Keratinocyte (primary cell): ENCODE results near the gene MINDY4.

Experiments used
- EZH2 ChIP-seq: IDR thresholded peaks from one replicate; pipeline ENCODE4 v1.6.1; 2012; ENCODE audit warnings: inconsistent platforms, mild to moderate bottlenecking, low read length, moderate library complexity
- TF ChIP-seq, protein P1 (sequence below), 3 experiments: IDR thresholded peaks in 1 of 3; conservative IDR thresholded peaks in 1 of 3; optimal IDR thresholded peaks in 1 of 3; 2 replicates in 2 of 3; 3 replicates in 1 of 3; pipeline versions ENCODE3 to v1.5.1; 2011; ENCODE audit warnings: low read length in 3 of 3, mild to moderate bottlenecking in 3 of 3, moderate library complexity in 2 of 3, control low read depth in 1 of 3, inconsistent platforms in 1 of 3; ENCODE audit not compliant: insufficient read depth in 2 of 3; ENCODE audit errors: extremely low read depth in 1 of 3

DNA sequence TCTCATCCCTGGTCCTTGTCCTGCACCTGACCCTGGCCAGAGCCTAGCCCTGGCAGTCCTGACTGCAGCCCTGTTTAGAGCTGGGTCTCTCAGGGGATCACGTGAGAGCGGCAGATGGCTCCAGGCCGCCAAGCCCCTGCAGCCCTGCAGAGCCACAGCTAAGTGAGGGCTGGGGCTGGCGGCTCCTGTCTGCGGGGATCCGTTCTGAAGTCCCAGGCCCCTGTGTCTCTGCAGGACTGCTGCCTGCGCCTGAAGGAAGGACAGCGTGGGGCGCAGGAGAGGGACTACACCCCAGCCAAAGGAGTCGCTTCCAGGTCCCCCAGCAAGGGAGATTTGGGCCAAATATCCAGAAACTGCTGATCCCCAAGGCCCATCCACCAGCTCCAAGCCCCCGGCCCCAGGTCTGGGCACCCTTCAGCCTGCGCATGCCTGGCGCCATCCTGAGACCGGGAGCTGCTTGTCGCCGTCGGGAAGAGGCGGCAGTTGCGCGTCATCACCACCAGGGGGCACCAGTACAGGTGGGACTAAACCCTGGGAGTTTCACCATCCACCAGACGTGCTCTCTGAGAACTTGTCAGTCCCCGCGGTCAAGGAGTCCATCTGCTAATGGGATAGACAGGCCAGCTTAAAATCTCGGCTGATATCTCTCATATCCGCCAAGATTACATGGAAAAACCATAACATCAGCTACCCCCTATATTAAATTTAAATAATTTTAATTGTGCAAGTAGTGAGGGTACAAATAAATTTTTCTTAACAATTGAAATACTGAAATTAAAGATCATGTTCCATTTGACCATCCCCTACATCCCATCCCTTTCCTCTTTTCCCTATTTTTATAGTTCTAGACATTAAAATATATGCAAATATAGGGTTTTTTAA is 167.5 kb downstream of the MINDY4 start:
- TF ChIP-seq, protein P1, sequence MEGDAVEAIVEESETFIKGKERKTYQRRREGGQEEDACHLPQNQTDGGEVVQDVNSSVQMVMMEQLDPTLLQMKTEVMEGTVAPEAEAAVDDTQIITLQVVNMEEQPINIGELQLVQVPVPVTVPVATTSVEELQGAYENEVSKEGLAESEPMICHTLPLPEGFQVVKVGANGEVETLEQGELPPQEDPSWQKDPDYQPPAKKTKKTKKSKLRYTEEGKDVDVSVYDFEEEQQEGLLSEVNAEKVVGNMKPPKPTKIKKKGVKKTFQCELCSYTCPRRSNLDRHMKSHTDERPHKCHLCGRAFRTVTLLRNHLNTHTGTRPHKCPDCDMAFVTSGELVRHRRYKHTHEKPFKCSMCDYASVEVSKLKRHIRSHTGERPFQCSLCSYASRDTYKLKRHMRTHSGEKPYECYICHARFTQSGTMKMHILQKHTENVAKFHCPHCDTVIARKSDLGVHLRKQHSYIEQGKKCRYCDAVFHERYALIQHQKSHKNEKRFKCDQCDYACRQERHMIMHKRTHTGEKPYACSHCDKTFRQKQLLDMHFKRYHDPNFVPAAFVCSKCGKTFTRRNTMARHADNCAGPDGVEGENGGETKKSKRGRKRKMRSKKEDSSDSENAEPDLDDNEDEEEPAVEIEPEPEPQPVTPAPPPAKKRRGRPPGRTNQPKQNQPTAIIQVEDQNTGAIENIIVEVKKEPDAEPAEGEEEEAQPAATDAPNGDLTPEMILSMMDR (optimal IDR thresholded peaks at IDR 0.05 in 1 of 3, IDR thresholded peaks at IDR 0.05 in 1 of 3, conservative IDR thresholded peaks at IDR 0.05 in 1 of 3; ENCODE audit: extremely low read depth in 1 of 3, insufficient read depth in 2 of 3, low read length in 3 of 3): peak; percentile 94 to 99 (median 96)
- no peak for TF ChIP-seq EZH2
